Fibroblast of mammary gland (primary cell): ENCODE data around the gene NDUFAF8.

Experiments
- DNase-seq: peaks from one replicate; pipeline ENCODE4 v3.0.0-alpha.2; 2010; ENCODE audit warnings: low read depth
- H3K4me3 ChIP-seq: 2 replicates; pipeline ENCODE4 v1.5.1; 2011; ENCODE audit warnings: low read depth, mild to moderate bottlenecking, low read length, moderate library complexity; ENCODE audit not compliant: control insufficient read depth
- CTCF ChIP-seq: conservative IDR thresholded peaks from 2 replicates; pipeline ENCODE4 v1.5.1; 2011; ENCODE audit warnings: low read depth, low read length, inconsistent platforms; ENCODE audit not compliant: control insufficient read depth, insufficient read depth

Gene NDUFAF8

GRCh38 chr17:81228834-81229665 is 10.1 kb upstream of the NDUFAF8 start:
- no peak for DNase-seq
- TF ChIP-seq CTCF: no peak
- no peak overlapping the region for H3K4me3 ChIP-seq

- no peak overlapping the region for H3K4me3 ChIP-seq
- no peak for TF ChIP-seq CTCF
- no peak for DNase-seq
Observed at GRCh38 chr17:81229666-81229920, 9.5 kb upstream of the NDUFAF8 start.

GRCh38 chr17:81230043-81230820 is 8.9 kb upstream of the NDUFAF8 start:
- no peak for DNase-seq
- H3K4me3 ChIP-seq: no peak overlapping the region
- TF ChIP-seq CTCF: peak; percentile 24

- no peak overlapping the region for H3K4me3 ChIP-seq
- no peak for TF ChIP-seq CTCF
- no peak for DNase-seq
Observed at GRCh38 chr17:81231121-81231645, 7.9 kb upstream of the NDUFAF8 start.

GRCh38 chr17:81231766-81232581 is 7.1 kb upstream of the NDUFAF8 start:
- H3K4me3 ChIP-seq: no peak overlapping the region
- TF ChIP-seq CTCF: no peak
- no peak for DNase-seq

GRCh38 chr17:81232616-81233241 is 6.4 kb upstream of the NDUFAF8 start:
- TF ChIP-seq CTCF: no peak
- DNase-seq: no peak
- no peak overlapping the region for H3K4me3 ChIP-seq
